ENCODE data around the gene LRIT2. TPM values are rescaled to one million over a fixed set of nuclear protein-coding genes. Genes with fewer than 3 reads are reported as not detected.

Gene LRIT2
- total RNA-seq, 1 experiment from 2014 or later = not detected

DNA sequence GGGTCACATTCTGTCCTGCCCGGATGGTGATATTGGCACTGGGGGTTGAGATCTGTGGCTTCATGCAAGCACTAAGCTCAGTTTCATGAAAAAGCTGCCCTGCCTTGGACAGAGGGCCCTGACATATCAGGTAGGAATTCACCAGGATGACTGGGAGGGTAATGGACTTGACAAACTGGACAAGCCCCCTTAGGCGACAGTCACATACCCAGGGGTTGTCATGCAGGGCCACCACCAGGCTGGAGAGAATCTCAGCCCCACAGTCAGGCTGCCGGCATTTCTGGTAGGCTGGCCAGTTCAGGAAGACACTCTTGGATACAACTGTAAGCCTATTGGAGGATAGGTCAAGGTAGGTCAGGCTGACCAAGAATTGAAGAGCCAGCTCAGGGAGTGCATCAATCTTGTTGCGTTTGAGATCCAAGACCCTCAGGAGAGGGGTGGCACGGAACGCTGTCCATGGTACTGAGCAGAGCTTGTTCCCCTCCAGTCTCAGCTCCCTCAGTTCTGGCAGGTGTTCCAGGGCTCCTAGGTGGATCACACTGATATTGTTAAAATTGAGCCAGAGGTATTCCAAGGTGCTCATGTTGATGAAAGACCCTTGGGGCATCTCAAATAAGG, 824 bp downstream of the LRIT2 start:
- Mint-ChIP-seq H3K4me1 (ENCODE audit: low read depth, unreplicated experiment) (no peaks in the 10 kb centered on the region), H3K27me3 (ENCODE audit: insufficient read depth, unreplicated experiment) (peaks cover 2% of the 10 kb centered on the region), H3K36me3 (ENCODE audit: insufficient read depth, unreplicated experiment) (no peaks in the 10 kb centered on the region), H3K4me3 (ENCODE audit: unreplicated experiment) (no peak overlapping the region), H3K27ac (ENCODE audit: unreplicated experiment) (no peak overlapping the region), H3K9me3 (ENCODE audit: unreplicated experiment) (peaks cover 2% of the 10 kb centered on the region)
- POLR2A ChIA-PET = no interaction called here
- CTCF ChIA-PET = no interaction called here
- intact Hi-C loops (cut with micrococcal nuclease; ENCODE audit: unreplicated experiment) = no loop called here
- no peak overlapping the region for H3K4me3 ChIP-seq (ENCODE audit: low read depth, low read length)
- TF ChIP-seq, protein P1, sequence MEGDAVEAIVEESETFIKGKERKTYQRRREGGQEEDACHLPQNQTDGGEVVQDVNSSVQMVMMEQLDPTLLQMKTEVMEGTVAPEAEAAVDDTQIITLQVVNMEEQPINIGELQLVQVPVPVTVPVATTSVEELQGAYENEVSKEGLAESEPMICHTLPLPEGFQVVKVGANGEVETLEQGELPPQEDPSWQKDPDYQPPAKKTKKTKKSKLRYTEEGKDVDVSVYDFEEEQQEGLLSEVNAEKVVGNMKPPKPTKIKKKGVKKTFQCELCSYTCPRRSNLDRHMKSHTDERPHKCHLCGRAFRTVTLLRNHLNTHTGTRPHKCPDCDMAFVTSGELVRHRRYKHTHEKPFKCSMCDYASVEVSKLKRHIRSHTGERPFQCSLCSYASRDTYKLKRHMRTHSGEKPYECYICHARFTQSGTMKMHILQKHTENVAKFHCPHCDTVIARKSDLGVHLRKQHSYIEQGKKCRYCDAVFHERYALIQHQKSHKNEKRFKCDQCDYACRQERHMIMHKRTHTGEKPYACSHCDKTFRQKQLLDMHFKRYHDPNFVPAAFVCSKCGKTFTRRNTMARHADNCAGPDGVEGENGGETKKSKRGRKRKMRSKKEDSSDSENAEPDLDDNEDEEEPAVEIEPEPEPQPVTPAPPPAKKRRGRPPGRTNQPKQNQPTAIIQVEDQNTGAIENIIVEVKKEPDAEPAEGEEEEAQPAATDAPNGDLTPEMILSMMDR (IDR thresholded peaks at IDR 0.05; ENCODE audit: insufficient read depth in 1 of 2, low read depth in 1 of 2, low read length in 1 of 2, severe bottlenecking in 1 of 2, unreplicated experiment in 1 of 2) = no peak
- peak in 1 of 2 experiments; percentile 23 for DNase-seq
- H3K36me3 ChIP-seq (ENCODE audit: control insufficient read depth, insufficient read depth, low read length) = no peaks in the 10 kb centered on the region
- BruUV-seq (replicated peaks) = no TSS peak
- H3K27me3 ChIP-seq (replicated peaks; ENCODE audit: control insufficient read depth, insufficient read depth, low read length) = no peaks in the 10 kb centered on the region; the same call in 1 of the 2 replicates
- no peaks in the 10 kb centered on the region; the same call in 1 of the 2 replicates for H3K9me3 ChIP-seq
- no peaks in the 10 kb centered on the region for H3K4me1 ChIP-seq

GRCh38 chr10:84221916-84222315, 3.4 kb downstream of the LRIT2 start:
- H3K4me1 Mint-ChIP-seq (ENCODE audit: low read depth, unreplicated experiment) = no peaks in the 10 kb centered on the region
- Histone ChIP-seq H3K27me3 (replicated peaks; ENCODE audit: control insufficient read depth, insufficient read depth, low read length) (no peaks in the 10 kb centered on the region; the same call in 1 of the 2 replicates), H3K4me1 (no peaks in the 10 kb centered on the region), H3K9me3 (no peaks in the 10 kb centered on the region; the same call in 1 of the 2 replicates), H3K4me3 (ENCODE audit: low read depth, low read length) (no peak overlapping the region), H3K36me3 (ENCODE audit: control insufficient read depth, insufficient read depth, low read length) (no peaks in the 10 kb centered on the region)
- no peak overlapping the region for H3K4me3 Mint-ChIP-seq (ENCODE audit: unreplicated experiment)
- ChIA-PET POLR2A (no interaction called here), CTCF (no interaction called here)
- no peak for DNase-seq
- TF ChIP-seq, protein P1 (IDR thresholded peaks at IDR 0.05; ENCODE audit: insufficient read depth in 1 of 2, low read depth in 1 of 2, low read length in 1 of 2, severe bottlenecking in 1 of 2, unreplicated experiment in 1 of 2) = no peak
- intact Hi-C loops (cut with micrococcal nuclease; ENCODE audit: unreplicated experiment) = no loop called here
- H3K27ac Mint-ChIP-seq (ENCODE audit: unreplicated experiment) = no peak overlapping the region
- peaks cover 4% of the 10 kb centered on the region for H3K27me3 Mint-ChIP-seq (ENCODE audit: insufficient read depth, unreplicated experiment)
- no peaks in the 10 kb centered on the region for H3K36me3 Mint-ChIP-seq (ENCODE audit: insufficient read depth, unreplicated experiment)
- no TSS peak for BruUV-seq (replicated peaks)
- peaks cover 10% of the 10 kb centered on the region for H3K9me3 Mint-ChIP-seq (ENCODE audit: unreplicated experiment)

DNA sequence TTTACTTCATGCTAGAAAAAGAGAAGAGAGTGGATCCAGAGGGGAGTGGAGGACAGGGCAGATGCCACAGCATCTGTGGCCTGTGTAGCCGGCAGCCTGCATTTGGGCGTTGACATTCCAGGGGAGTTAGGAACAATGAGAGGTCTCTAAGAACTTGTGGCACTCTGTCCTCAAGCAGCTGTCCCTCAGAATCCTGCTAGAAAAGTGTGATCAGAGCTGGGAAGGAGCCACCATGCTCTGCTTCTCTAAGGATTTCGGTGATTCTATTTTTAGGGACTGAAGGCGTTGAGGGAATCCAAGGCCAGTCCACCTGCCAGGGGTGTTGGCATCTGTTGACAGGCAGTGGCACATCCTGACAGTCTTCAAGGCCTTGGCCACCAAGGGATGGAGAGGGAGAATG, 7.6 kb downstream of the LRIT2 start:
- Histone ChIP-seq H3K36me3 (ENCODE audit: control insufficient read depth, insufficient read depth, low read length) (no peaks in the 10 kb centered on the region), H3K4me1 (no peaks in the 10 kb centered on the region), H3K27me3 (replicated peaks; ENCODE audit: control insufficient read depth, insufficient read depth, low read length) (peaks cover 1% of the 10 kb centered on the region; the same call in 1 of the 2 replicates), H3K9me3 (no peaks in the 10 kb centered on the region; the same call in 1 of the 2 replicates), H3K4me3 (ENCODE audit: low read depth, low read length) (no peak overlapping the region)
- peaks cover 5% of the 10 kb centered on the region for H3K27me3 Mint-ChIP-seq (ENCODE audit: insufficient read depth, unreplicated experiment)
- ChIA-PET POLR2A (no interaction called here), CTCF (interaction anchor here (1.1 kb wide), 1 partner anchor 10 kb away, joined by 3 read pairs; no protein-coding TSS in a partner anchor)
- TF ChIP-seq, protein P1 (IDR thresholded peaks at IDR 0.05; ENCODE audit: insufficient read depth in 1 of 2, low read depth in 1 of 2, low read length in 1 of 2, severe bottlenecking in 1 of 2, unreplicated experiment in 1 of 2) = no peak
- H3K27ac Mint-ChIP-seq (ENCODE audit: unreplicated experiment) = no peak overlapping the region
- no peak for DNase-seq
- no peaks in the 10 kb centered on the region for H3K4me1 Mint-ChIP-seq (ENCODE audit: low read depth, unreplicated experiment)
- no TSS peak for BruUV-seq (replicated peaks)
- intact Hi-C loops (cut with micrococcal nuclease; ENCODE audit: unreplicated experiment) = no loop called here
- H3K4me3 Mint-ChIP-seq (ENCODE audit: unreplicated experiment) = no peak overlapping the region
- peaks cover 10% of the 10 kb centered on the region for H3K9me3 Mint-ChIP-seq (ENCODE audit: unreplicated experiment)
- no peaks in the 10 kb centered on the region for H3K36me3 Mint-ChIP-seq (ENCODE audit: insufficient read depth, unreplicated experiment)
